ENCODE measurements around the gene PNLDC1. TPM values are rescaled to one million over a fixed set of nuclear protein-coding genes. Genes with fewer than 3 reads are reported as not detected.

The PNLDC1 gene, protein sequence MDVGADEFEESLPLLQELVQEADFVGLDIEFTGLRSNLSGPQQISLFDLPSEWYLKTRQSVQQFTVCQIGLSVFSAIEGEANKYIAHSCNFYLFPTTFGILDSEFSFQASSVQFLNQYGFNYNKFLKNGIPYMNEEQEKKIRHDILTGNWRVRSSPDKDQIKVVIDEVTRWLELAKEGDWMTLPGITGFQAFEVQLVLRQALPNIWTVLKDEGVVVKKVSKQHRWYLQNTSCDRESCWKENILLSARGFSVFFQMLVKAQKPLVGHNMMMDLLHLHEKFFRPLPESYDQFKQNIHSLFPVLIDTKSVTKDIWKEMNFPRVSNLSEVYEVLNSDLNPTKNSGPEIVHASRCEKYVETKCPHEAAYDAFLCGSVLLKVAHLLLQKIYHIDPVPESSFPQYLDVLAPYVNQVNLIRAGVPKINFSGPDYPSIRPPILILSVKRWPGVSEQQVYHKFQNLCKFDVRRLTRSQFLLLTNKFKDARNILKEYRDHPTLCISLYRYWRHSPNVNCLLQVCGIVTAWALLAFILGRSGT
- total RNA-seq, result under 1 TPM in 1 of 2 donors, not detected in 1; 0.54 TPM

DNA sequence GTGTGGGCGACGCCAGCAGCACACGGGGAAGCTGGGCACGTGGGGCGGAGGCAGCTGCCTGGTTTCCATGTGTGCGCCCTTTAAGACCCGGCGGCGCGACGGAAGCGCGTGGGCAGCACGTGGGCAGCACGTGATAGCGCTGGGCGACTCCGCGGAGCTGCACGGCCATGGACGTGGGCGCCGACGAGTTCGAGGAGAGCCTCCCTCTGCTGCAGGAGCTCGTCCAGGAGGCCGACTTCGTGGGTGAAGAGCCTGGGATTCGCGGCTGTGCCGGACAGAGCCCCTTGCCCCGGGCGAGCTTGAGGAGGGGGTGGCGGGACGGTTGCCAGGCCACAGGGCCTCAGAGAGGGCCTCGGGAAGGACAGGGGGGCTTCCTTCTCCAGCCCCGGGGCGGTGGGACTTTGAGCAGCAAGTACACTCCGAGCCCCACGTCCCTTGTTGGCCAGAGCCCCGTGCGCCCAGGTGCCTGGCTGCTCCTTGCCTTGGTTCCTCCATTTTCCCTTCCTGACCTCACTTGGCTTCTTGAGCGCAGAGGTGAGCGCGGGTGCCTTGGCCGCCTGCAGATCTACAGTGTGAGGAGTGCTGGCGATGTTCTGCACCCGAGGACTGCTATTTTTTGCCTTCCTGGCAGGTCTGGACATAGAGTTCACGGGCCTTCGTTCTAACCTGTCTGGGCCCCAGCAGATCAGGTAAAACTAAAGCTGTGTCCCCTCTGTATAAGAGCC lies at the start of gene PNLDC1:
TSS of gene PNLDC1 (plus strand) at position 136 of the 725 bp plus-strand sequence. CDS start at position 168, 32 bp downstream.
- Histone ChIP-seq H3K36me3 (peaks cover 27% of the 10 kb centered on the region), H3K4me1 (ENCODE audit: control insufficient read depth in 1 of 2, low read depth in 2 of 2) (no peaks in the 10 kb centered on the region), H3K9me3 (no peaks in the 10 kb centered on the region), H3K4me3 (no peak within 1 kb of the TSS), H3K27ac (no peak within 1 kb of the TSS), H3K27me3 (replicated peaks; ENCODE audit: insufficient read depth) (no peaks in the 10 kb centered on the region)
- TF ChIP-seq, protein P1, sequence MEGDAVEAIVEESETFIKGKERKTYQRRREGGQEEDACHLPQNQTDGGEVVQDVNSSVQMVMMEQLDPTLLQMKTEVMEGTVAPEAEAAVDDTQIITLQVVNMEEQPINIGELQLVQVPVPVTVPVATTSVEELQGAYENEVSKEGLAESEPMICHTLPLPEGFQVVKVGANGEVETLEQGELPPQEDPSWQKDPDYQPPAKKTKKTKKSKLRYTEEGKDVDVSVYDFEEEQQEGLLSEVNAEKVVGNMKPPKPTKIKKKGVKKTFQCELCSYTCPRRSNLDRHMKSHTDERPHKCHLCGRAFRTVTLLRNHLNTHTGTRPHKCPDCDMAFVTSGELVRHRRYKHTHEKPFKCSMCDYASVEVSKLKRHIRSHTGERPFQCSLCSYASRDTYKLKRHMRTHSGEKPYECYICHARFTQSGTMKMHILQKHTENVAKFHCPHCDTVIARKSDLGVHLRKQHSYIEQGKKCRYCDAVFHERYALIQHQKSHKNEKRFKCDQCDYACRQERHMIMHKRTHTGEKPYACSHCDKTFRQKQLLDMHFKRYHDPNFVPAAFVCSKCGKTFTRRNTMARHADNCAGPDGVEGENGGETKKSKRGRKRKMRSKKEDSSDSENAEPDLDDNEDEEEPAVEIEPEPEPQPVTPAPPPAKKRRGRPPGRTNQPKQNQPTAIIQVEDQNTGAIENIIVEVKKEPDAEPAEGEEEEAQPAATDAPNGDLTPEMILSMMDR (IDR thresholded peaks at IDR 0.05), result no peak
- ATAC-seq (ENCODE audit: insufficient number of reproducible peaks, low FRiP score, low read depth) (no peak), DNase-seq (ENCODE audit: low spot score) (no peak)

DNA sequence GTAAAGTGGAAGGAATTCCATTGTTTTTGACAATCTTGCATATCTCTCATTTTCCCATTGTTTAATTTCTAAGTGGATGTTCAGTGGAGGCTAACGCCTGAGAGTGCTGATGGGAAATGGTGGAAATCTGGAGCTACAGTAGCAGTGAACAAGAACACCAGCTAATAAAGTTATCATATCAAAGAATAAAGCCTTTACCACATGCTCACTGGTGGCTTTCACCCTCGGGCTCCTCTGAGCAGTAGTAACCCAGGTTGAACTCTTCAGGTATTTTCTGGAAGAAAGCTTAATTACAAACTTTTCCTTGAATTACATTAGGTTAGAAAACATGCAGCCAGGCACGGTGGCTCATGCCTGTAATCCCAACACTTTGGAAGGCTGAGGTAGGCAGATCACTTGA lies 48.6 kb upstream of the PNLDC1 start:
- TF ChIP-seq, protein P1 (IDR thresholded peaks at IDR 0.05), result no peak
- Histone ChIP-seq H3K4me1 (ENCODE audit: control insufficient read depth in 1 of 2, low read depth in 2 of 2) (peaks cover 0 to 8% of the 10 kb centered on the region in 2 donors), H3K27ac (no peak overlapping the region), H3K27me3 (replicated peaks; ENCODE audit: insufficient read depth) (no peaks in the 10 kb centered on the region), H3K4me3 (no peak overlapping the region), H3K9me3 (no peaks in the 10 kb centered on the region), H3K36me3 (peaks cover 33% of the 10 kb centered on the region)
- ATAC-seq (ENCODE audit: insufficient number of reproducible peaks, low FRiP score, low read depth) (no peak), DNase-seq (ENCODE audit: low spot score) (no peak)

DNA sequence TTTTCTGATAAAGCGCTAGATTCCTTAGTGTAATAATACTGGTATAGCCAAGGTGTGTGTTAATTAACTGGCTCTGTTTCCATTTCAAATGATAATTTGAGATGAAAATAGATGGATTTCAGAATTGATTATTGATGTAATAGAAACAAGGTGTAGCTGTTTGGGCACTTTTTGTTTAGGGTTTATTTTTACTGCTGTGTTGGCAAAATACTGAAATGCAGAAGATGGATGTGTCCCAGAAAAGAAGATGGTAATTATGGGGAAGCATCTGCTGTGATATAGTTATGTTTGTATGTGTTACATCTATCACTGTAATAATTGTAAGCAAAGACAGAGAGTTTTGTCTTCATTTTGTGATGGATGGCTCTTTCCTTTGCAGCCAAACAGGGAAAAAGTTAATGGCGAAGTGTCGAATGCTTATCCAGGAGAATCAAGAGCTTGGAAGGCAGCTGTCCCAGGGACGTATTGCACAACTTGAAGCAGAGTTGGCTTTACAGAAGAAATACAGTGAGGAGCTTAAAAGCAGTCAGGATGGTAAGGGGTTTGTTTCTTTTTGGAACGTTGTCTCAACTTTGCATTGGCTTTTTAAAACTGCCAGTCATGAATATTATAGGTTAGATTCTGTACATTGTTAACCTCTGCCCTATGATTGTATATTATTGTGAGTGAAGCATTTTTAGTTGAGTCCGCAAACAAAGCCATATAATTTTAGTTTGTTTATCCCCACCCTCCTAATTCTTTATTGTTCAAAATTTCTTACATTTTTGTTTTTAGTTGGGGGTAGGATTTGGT lies 46.8 kb upstream of the PNLDC1 start:
- ATAC-seq (ENCODE audit: insufficient number of reproducible peaks, low FRiP score, low read depth) (no peak), DNase-seq (ENCODE audit: low spot score) (no peak)
- H3K9me3 ChIP-seq, result no peaks in the 10 kb centered on the region
- TF ChIP-seq, protein P1 (IDR thresholded peaks at IDR 0.05), result no peak
- no peak overlapping the region for H3K27ac ChIP-seq
- H3K36me3 ChIP-seq, result peaks cover 28% of the 10 kb centered on the region
- H3K4me3 ChIP-seq, result no peak overlapping the region
- peaks cover 0 to 8% of the 10 kb centered on the region in 2 donors for H3K4me1 ChIP-seq (ENCODE audit: control insufficient read depth in 1 of 2, low read depth in 2 of 2)
- H3K27me3 ChIP-seq (replicated peaks; ENCODE audit: insufficient read depth), result no peaks in the 10 kb centered on the region

DNA sequence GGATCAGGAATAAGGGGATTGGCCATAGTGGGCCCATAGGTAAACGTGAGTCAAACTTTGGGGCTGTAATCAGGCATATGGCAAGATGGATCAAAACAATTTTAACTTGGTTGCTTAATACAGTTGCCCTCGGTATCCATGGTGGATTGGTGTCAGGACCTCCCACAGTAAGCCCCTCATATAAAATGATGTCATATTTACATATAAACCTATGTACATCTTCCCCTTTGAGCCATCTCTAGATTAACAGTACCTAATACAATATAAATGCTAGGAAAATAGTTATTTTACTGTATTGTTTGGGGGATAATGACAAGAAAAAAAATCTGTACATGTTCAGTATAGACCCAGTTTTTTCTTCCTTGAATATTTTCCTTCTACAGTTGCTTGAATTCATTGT lies 45.7 kb upstream of the PNLDC1 start:
- H3K36me3 ChIP-seq, result peaks cover 24% of the 10 kb centered on the region

More for the DNA sequence above, 45.7 kb upstream of the PNLDC1 start:
- ATAC-seq (ENCODE audit: insufficient number of reproducible peaks, low FRiP score, low read depth), result no peak
- peaks cover 0 to 8% of the 10 kb centered on the region in 2 donors for H3K4me1 ChIP-seq (ENCODE audit: control insufficient read depth in 1 of 2, low read depth in 2 of 2)
- no peak overlapping the region for H3K4me3 ChIP-seq
- H3K9me3 ChIP-seq, result no peaks in the 10 kb centered on the region
- no peak overlapping the region for H3K27ac ChIP-seq
- TF ChIP-seq, protein P1 (IDR thresholded peaks at IDR 0.05), result no peak
- H3K27me3 ChIP-seq (replicated peaks; ENCODE audit: insufficient read depth), result no peaks in the 10 kb centered on the region
- no peak for DNase-seq (ENCODE audit: low spot score)

Measured in thoracic aorta (tissue), 2 donors.